Measurements from ENCODE around the gene TUNAR. TPM values are rescaled to one million over a fixed set of nuclear protein-coding genes. Genes with fewer than 3 reads are reported as not detected.

TUNAR gene
- total RNA-seq, 1 donor, result not detected

DNA sequence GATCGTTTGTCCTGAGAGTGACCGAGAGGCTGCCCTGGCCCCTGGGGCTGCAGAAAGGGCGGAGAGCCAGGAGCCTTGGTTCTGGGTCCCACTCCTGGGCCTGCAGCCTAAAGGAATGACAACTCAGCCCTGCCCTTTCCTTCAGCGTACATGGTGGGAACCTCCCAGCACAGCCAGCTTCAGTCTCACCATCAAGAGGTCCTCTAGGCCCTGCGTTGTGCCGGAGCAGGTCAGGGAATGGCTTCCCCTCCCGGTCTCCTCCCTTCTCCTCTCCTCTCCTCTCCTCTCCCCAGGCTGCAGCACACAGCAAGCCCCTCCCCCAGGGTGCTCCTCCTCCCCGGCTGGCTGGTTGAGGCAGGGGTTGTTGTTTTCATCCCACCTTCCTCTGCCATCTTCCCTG, 44.6 kb upstream of the TUNAR start:
- H3K4me3 ChIP-seq (ENCODE audit: low read depth, low read length), result no peak overlapping the region
- DNase-seq (ENCODE audit: low read depth), result no peak
- TF ChIP-seq, protein P1, sequence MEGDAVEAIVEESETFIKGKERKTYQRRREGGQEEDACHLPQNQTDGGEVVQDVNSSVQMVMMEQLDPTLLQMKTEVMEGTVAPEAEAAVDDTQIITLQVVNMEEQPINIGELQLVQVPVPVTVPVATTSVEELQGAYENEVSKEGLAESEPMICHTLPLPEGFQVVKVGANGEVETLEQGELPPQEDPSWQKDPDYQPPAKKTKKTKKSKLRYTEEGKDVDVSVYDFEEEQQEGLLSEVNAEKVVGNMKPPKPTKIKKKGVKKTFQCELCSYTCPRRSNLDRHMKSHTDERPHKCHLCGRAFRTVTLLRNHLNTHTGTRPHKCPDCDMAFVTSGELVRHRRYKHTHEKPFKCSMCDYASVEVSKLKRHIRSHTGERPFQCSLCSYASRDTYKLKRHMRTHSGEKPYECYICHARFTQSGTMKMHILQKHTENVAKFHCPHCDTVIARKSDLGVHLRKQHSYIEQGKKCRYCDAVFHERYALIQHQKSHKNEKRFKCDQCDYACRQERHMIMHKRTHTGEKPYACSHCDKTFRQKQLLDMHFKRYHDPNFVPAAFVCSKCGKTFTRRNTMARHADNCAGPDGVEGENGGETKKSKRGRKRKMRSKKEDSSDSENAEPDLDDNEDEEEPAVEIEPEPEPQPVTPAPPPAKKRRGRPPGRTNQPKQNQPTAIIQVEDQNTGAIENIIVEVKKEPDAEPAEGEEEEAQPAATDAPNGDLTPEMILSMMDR (IDR thresholded peaks at IDR 0.05; ENCODE audit: insufficient read depth, low read length), result no peak

DNA sequence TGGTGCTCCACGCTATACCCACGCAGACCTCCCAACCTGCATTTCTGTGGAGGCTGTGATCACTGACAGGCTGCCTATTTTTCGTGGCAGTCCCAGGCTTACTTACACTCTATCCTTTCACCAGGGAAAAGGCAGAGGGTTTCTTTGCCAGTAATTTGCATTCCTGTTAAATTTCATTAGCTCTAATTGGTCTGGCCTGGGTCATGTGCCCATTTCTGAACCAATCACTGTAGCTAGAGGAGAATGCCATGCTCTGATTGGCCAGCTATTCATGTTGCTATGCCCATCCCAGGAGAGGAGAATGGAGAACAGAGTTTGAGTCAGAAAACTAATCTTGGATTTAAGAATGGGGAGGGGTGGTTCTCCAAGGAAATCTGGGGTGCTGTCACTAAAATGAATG, 43.2 kb upstream of the TUNAR start:
- H3K4me3 ChIP-seq (ENCODE audit: low read depth, low read length), result no peak overlapping the region
- TF ChIP-seq, protein P1 (IDR thresholded peaks at IDR 0.05; ENCODE audit: insufficient read depth, low read length), result no peak
- DNase-seq (ENCODE audit: low read depth), result no peak

DNA sequence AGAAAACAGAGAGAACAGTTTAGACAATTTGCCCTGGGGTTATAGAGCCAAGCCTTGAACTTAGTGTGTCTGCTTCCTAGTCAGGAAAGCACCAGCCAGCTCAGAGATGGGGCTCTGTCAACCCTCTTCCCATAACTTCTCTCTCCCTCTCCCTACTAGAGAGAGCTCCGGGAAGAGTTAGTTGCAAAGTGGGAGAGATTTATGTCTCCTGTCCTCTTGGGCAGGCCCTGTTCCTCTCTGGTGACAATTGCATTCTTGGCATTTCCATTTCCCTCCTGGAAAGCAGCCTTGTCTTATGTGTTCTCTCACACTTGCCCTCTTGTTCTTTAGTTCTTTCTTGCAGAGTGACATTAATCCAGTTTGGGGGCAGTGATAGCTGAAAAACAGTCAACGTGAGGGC, 42.1 kb upstream of the TUNAR start:
- no peak overlapping the region for H3K4me3 ChIP-seq (ENCODE audit: low read depth, low read length)
- DNase-seq (ENCODE audit: low read depth), result no peak
- TF ChIP-seq, protein P1 (IDR thresholded peaks at IDR 0.05; ENCODE audit: insufficient read depth, low read length), result no peak

DNA sequence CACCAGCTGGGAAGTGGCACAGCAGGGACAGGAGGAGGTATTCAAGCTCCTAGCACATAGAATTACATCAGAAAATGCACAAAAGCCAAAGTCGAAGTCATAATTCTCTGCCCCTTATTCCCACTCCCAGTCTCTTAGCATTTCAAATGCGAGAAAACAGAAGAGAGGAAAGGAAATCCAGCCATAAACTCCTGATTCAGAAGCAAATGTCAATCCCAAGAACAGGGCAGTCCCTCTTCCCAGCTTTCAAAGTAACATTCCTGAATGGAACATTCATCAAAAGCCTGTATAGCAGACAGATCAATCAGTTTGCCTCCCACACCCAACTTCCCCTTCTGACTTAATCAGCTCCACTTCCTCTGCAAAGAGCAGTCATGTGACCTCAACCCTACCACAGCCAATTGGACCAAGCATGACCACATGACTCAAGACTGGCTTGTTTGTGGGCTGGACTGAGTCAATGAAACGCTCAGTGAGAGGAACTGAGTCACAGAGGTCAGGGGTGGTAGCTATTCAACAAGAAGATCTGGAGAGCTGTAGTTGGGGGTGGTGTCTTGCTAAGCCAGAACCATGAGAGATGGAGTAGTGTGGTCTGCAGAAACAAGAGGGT, 41.4 kb upstream of the TUNAR start:
- H3K4me3 ChIP-seq (ENCODE audit: low read depth, low read length), result no peak overlapping the region
- no peak for DNase-seq (ENCODE audit: low read depth)
- TF ChIP-seq, protein P1 (IDR thresholded peaks at IDR 0.05; ENCODE audit: insufficient read depth, low read length), result no peak

DNA sequence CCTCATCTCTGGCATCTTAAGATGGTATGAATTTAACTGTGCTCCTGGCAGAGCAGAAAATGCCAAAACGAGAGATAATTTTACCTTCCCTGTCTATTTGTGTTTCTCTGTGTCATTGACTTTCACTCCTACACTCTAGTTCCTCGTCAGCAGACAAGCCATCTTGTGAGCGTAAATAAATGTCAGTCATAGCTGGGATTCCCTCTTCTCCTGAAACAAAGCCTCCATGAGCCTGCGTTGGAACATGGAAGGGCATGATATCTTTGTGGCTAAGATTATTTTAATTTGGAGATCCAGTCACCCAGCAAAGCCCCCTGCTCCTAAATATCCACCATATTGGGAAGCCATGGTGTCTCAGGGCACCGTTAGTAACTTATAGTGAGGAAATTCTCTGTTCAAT, 37.8 kb upstream of the TUNAR start:
- TF ChIP-seq, protein P1 (IDR thresholded peaks at IDR 0.05; ENCODE audit: insufficient read depth, low read length), result no peak
- H3K4me3 ChIP-seq (ENCODE audit: low read depth, low read length), result no peak overlapping the region
- DNase-seq (ENCODE audit: low read depth), result no peak

DNA sequence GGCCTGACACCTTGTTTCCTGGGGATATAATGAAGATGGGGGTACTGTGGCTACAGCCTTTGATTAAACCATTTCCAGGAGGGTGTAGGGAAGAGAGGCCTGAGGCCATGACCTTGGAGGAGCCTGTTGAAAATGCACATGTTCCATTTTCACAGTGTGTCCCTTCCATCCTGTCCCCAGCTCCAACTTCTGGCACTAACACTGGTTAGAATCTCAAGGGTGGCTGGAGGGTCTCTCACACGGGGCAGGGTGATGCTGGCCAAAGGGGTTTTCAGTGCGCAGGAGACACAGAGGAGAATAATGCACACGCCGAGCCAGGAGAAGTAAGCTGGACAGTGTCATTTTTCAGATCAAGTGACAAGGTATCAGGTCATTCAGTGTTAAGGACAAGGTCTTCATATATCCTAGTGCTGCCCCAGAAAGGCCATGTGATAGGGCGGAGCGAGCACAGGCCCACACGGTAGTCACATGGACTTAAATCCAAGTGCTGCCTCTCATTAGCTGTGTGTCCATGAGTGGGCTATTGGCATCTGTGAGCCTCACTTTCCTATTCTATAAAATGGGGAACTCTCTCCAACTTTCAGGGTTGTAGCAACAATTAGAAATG, 36.4 kb upstream of the TUNAR start:
- no peak for DNase-seq (ENCODE audit: low read depth)
- TF ChIP-seq, protein P1 (IDR thresholded peaks at IDR 0.05; ENCODE audit: insufficient read depth, low read length), result no peak
- H3K4me3 ChIP-seq (ENCODE audit: low read depth, low read length), result no peak overlapping the region

DNA sequence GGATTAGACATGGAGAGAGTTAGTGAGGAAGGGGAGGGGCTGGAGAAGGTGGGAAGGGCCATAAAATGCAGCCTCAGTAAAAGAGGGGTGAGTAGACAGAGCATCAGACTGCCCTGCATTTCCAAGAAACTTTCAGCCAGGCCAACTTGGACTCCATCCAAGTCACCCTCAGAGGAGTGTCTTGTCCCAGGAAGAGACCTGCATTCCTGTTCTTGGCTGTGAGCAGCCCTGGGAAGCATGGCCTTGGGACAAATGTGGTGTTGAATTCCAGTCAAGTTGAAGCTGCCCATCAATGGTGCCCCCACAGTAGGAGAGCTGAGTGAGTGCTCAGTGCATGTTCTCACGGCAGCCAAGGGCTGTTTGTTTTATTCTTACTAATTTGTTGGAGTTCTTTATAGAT, 35.0 kb upstream of the TUNAR start:
- no peak overlapping the region for H3K4me3 ChIP-seq (ENCODE audit: low read depth, low read length)
- DNase-seq (ENCODE audit: low read depth), result no peak

More for the DNA sequence above, 35.0 kb upstream of the TUNAR start:
- TF ChIP-seq, protein P1 (IDR thresholded peaks at IDR 0.05; ENCODE audit: insufficient read depth, low read length), result no peak
